GM12873 (cell line): ENCODE data around the gene CCSER1.

Experiments used
- CTCF ChIP-seq: IDR thresholded peaks from 2 replicates; pipeline ENCODE4 v1.5.1; 2012; ENCODE audit warnings: low read depth, mild to moderate bottlenecking, moderate library complexity, low read length, control low read depth; ENCODE audit not compliant: insufficient read depth; ENCODE audit errors: missing control alignments

Gene CCSER1

GRCh38 chr4:90127706-90128345 lies 632 bp downstream of the CCSER1 start:
- no peak for TF ChIP-seq CTCF

GRCh38 chr4:90128961-90129495 lies 1.8 kb downstream of the CCSER1 start:
- no peak for TF ChIP-seq CTCF

GRCh38 chr4:90130076-90130475 lies 2.9 kb downstream of the CCSER1 start:
- no peak for TF ChIP-seq CTCF

GRCh38 chr4:90137555-90137954 lies 10.4 kb downstream of the CCSER1 start:
- TF ChIP-seq CTCF: no peak

GRCh38 chr4:90142081-90142480 lies 14.9 kb downstream of the CCSER1 start:
- no peak for TF ChIP-seq CTCF

GRCh38 chr4:90145319-90145718 lies 18.1 kb downstream of the CCSER1 start:
- no peak for TF ChIP-seq CTCF

- TF ChIP-seq CTCF: no peak
These were observed 19.1 kb downstream of the CCSER1 start for GRCh38 chr4:90146306-90146705.
